ENCODE measurements around the gene CSNK1E.

CSNK1E gene

DNA sequence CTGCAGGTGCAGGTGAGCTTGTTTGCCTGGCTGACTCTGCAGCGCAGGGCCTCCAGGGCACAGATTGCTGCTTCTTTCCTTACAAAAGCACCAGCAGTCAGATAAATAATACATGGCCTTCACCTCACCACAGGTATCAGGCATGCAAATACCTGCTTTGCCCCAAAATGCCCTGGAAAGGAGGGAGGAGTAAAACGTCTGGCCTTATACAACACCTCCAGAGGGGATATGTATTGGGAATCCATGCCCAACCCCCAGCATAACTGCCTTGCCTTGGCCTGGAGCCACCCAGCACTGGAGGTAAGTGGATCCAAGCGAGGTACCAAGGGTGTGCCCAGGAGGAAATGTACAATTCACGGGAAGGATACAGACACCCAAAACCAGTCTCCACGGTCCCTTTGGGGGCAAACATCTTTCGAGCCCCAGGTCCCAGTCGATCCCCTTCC, 45.3 kb downstream of the CSNK1E start:
- ChIA-PET POLR2A (interaction anchor here (0.8 to 1.0 kb wide), 2 partner anchors 11 to 47 kb away, joined by 3 to 4 read pairs; no protein-coding TSS in a partner anchor), CTCF (interaction anchor here (1.0 to 4.3 kb wide), 5 partner anchors 10 to 220 kb away, joined by 3 to 17 read pairs (median 5); no protein-coding TSS in a partner anchor)
- no peak for DNase-seq (ENCODE audit: low read depth, low spot score)
- TF ChIP-seq, protein P1, sequence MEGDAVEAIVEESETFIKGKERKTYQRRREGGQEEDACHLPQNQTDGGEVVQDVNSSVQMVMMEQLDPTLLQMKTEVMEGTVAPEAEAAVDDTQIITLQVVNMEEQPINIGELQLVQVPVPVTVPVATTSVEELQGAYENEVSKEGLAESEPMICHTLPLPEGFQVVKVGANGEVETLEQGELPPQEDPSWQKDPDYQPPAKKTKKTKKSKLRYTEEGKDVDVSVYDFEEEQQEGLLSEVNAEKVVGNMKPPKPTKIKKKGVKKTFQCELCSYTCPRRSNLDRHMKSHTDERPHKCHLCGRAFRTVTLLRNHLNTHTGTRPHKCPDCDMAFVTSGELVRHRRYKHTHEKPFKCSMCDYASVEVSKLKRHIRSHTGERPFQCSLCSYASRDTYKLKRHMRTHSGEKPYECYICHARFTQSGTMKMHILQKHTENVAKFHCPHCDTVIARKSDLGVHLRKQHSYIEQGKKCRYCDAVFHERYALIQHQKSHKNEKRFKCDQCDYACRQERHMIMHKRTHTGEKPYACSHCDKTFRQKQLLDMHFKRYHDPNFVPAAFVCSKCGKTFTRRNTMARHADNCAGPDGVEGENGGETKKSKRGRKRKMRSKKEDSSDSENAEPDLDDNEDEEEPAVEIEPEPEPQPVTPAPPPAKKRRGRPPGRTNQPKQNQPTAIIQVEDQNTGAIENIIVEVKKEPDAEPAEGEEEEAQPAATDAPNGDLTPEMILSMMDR (IDR thresholded peaks at IDR 0.05; ENCODE audit: insufficient read depth, low read length, missing control alignments), result no peak
- peak overlapping the region; percentile 85 for H3K4me3 ChIP-seq (ENCODE audit: low read depth, low read length)

DNA sequence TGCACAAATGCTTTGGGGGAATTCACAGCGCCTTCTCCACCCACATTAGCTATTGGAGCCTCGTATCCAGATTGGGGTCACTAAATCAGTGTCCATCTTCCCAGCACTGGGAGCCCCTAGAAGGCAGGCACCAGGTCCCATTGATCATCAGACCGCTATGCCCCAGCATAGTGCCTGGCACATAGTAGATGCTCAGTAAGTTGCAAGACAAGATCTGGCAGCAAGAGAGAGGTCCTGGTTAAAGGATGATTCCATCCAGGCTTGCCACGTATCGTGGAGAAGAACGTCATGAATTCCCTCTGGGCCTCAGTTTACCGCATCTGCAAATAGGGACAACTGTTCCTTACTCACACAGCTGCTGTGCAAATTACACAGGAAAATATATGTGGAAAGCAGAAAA, 46.1 kb downstream of the CSNK1E start:
- no peak for DNase-seq (ENCODE audit: low read depth, low spot score)
- H3K4me3 ChIP-seq (ENCODE audit: low read depth, low read length), result peak overlapping the region; percentile 85
- TF ChIP-seq, protein P1 (IDR thresholded peaks at IDR 0.05; ENCODE audit: insufficient read depth, low read length, missing control alignments), result no peak
- POLR2A ChIA-PET, result no interaction called here
- CTCF ChIA-PET, result interaction anchor here (1.0 to 4.3 kb wide), 11 partner anchors 9 to 219 kb away, joined by 3 to 17 read pairs (median 4); no protein-coding TSS in a partner anchor

DNA sequence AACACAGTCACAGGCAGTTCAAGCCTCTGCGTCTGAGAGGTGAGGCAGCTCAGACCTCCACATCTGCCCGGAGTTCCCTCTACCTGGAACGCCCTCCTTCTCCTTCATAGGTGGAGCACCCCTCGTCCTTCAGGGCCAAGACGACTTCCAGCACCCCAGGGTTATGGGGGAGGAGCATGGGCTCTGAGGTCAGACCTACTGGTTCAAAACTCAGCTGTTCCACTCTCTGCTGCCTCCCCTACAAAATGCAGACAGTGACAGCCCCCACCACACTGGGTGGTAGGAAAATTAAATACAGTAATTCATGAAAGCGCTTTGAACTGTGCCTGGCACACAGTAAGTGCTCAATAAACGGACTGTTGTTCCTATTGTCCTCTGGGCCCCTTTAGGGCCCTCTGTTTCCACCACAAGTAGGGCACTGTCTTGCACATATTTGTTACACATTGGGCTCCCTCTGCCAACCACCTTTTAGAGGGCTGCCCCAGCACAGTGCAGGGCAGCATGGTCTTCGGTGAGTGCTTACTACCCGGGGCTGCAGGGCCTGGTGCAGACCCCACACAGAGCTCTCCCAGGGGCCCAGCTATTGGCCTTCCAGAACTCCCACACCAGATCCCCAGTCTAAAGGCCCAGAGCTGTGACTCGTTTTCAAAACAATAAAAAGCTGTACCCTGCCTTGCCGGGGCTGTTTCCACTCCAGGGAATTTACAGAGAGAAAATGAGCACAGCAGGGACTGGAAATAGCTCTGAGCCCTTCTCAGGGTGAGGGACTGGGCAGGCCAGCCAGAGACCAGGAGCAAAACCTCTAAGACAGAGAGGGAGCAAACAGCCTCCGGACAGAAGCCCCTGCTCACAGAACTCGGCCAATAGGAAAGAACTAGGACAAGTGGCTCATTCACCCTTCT, 46.9 kb downstream of the CSNK1E start:
- TF ChIP-seq, protein P1 (IDR thresholded peaks at IDR 0.05; ENCODE audit: insufficient read depth, low read length, missing control alignments), result no peak
- H3K4me3 ChIP-seq (ENCODE audit: low read depth, low read length), result peak overlapping the region; percentile 36
- DNase-seq (ENCODE audit: low read depth, low spot score), result no peak
- CTCF ChIA-PET, result interaction anchor here (1.0 to 4.3 kb wide), 10 partner anchors 9 to 218 kb away, joined by 3 to 17 read pairs (median 4); no protein-coding TSS in a partner anchor
- POLR2A ChIA-PET, result interaction anchor here (0.6 kb wide), 1 partner anchor 66 kb away, joined by 5 read pairs; no protein-coding TSS in a partner anchor

DNA sequence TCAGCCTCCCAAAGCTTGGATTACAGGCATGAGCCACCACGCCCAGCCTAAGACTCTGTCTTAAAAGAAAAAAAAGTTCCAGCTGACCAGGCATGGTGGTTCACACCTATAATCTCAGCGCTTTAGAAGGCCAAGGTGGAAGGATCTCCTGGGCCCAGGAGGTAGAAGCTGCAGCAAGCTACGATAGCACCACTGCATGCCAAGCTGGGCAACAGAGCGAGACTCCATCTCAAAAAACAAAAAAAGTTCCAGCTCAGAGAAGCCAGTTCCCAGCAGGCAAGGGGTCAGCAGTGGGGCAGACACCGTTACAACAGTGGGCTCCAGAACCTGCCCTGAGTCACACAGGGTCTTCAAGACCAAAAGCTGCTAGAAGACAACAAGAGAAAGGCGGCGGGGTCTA, 47.8 kb downstream of the CSNK1E start:
- CTCF ChIA-PET, result interaction anchor here (1.4 to 2.2 kb wide), 2 partner anchors 8 to 155 kb away, joined by 5 to 17 read pairs; no protein-coding TSS in a partner anchor
- POLR2A ChIA-PET, result no interaction called here
- H3K4me3 ChIP-seq (ENCODE audit: low read depth, low read length), result no peak overlapping the region
- DNase-seq (ENCODE audit: low read depth, low spot score), result no peak
- TF ChIP-seq, protein P1 (IDR thresholded peaks at IDR 0.05; ENCODE audit: insufficient read depth, low read length, missing control alignments), result no peak

DNA sequence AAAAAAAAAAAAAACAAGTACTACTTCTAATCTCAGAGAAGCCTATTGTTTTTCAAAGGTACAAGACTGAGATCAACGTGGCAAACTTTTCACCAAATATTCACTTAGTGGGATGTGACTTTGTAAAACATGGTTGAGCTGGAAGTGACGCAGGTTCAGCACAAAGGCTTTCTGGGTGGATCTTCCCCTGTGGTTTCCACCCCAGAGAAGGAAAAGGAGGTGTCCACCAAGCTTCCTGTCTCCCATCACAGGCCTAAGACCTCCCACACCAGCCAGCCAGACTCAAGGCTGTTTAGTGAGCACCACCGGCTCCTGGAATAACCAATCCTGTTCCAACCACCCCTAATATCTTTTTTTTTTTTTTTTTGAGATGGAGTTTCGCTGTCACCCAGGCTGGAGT, 50.1 kb downstream of the CSNK1E start:
- CTCF ChIA-PET, result interaction anchor here (1.8 kb wide), 1 partner anchor 9 kb away, joined by 7 read pairs; no protein-coding TSS in a partner anchor
- no peak for DNase-seq (ENCODE audit: low read depth, low spot score)
- TF ChIP-seq, protein P1 (IDR thresholded peaks at IDR 0.05; ENCODE audit: insufficient read depth, low read length, missing control alignments), result no peak
- POLR2A ChIA-PET, result no interaction called here
- no peak overlapping the region for H3K4me3 ChIP-seq (ENCODE audit: low read depth, low read length)

DNA sequence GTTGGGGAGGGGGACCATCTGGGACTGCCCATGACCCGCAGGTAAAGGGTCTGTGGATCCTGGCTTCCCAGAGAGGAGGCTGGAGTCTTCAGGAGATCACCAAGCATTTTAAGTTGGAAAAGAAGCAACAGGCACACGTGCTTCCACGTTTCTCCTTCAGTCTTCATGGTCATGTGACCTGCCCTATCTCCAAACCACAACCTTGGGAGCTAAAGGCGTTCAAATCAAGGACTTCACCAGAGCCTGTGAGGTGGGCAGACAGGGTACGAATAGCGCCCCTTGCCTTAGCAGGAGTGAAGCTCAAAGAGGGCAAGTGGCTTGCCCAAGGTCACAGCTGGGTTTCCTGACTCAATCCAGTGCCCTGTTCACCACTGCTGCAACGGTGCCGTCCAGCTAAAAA, 51.1 kb downstream of the CSNK1E start:
- no peak overlapping the region for H3K4me3 ChIP-seq (ENCODE audit: low read depth, low read length)
- TF ChIP-seq, protein P1 (IDR thresholded peaks at IDR 0.05; ENCODE audit: insufficient read depth, low read length, missing control alignments), result no peak
- CTCF ChIA-PET, result interaction anchor here (1.8 kb wide), 1 partner anchor 8 kb away, joined by 7 read pairs; no protein-coding TSS in a partner anchor
- POLR2A ChIA-PET, result interaction anchor here (0.5 kb wide), 1 partner anchor 27 kb away, joined by 3 read pairs; no protein-coding TSS in a partner anchor
- DNase-seq (ENCODE audit: low read depth, low spot score), result no peak

All from AG04449 (cell line).